MM.1S (cell line): ENCODE results near the gene PI4KA.

Source experiments
- EZH2 ChIP-seq: fragments of 300-600 bp; sonication (generic); optimal IDR thresholded peaks from 2 replicates; pipeline ENCODE3; 2017; ENCODE audit warnings: low read depth, mild to moderate bottlenecking, antibody characterized with exemption, low read length, mixed read lengths
- TF ChIP-seq, protein P1 (sequence below): fragments of 300-600 bp; sonication (generic); IDR thresholded peaks from 2 replicates; pipeline ENCODE4 v1.5.1; 2016; ENCODE audit warnings: antibody characterized with exemption, low read length, mixed read lengths

DNA sequence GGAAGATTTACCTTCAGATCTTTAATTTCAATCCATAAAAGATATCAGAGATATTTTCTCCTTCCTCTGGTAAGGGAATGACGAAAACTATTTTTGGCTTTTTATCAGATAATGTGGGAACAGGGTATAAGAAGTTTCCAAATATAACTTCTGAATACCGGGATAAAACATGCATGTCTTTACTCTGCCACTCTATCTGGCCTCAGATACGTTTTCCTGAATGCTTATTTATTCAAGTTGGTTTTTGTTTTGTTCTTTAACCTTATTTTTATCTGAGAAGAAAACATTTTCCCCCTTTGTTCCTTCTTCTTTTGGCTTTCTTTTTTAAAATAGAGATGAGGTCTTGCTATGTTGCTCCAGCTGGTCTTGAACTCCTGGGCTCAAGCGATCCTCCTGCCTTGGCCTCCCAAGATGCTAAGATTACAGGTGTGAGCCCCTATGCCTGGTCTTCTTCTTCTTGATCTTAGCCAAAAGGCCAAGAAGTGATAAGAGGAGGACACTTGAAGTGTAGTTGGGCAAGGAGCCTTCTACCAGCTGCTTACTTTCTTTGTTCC lies 83.2 kb downstream of the PI4KA start:
- TF ChIP-seq EZH2: no peak
- TF ChIP-seq, protein P1, sequence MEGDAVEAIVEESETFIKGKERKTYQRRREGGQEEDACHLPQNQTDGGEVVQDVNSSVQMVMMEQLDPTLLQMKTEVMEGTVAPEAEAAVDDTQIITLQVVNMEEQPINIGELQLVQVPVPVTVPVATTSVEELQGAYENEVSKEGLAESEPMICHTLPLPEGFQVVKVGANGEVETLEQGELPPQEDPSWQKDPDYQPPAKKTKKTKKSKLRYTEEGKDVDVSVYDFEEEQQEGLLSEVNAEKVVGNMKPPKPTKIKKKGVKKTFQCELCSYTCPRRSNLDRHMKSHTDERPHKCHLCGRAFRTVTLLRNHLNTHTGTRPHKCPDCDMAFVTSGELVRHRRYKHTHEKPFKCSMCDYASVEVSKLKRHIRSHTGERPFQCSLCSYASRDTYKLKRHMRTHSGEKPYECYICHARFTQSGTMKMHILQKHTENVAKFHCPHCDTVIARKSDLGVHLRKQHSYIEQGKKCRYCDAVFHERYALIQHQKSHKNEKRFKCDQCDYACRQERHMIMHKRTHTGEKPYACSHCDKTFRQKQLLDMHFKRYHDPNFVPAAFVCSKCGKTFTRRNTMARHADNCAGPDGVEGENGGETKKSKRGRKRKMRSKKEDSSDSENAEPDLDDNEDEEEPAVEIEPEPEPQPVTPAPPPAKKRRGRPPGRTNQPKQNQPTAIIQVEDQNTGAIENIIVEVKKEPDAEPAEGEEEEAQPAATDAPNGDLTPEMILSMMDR: no peak
